HepG2 (cell line): ENCODE results near the gene ARL8B. TPM values are rescaled to one million over a fixed set of nuclear protein-coding genes. Genes with fewer than 3 reads are reported as not detected.

Source experiments
- AKAP8 ChIP-seq: sonication (generic); formaldehyde crosslinking; IDR thresholded peaks from 2 replicates; pipeline ENCODE4 v1.5.1; 2020; ENCODE audit warnings: mild to moderate bottlenecking, missing genetic modification reagents
- ARID5B ChIP-seq: IDR thresholded peaks from 2 replicates; pipeline ENCODE4 v1.4.0; 2020; ENCODE audit warnings: mild to moderate bottlenecking, missing genetic modification reagents
- ARNT2 ChIP-seq: sonication (generic); formaldehyde crosslinking; IDR thresholded peaks from 2 replicates; pipeline ENCODE4 v1.8.0; 2022; ENCODE audit warnings: mild to moderate bottlenecking, low read depth, missing genetic modification reagents, moderate library complexity
- ATF7-NPFF ChIP-seq: sonication (generic); formaldehyde crosslinking; IDR thresholded peaks from 2 replicates; pipeline ENCODE4 v1.8.1; 2023; ENCODE audit warnings: mild to moderate bottlenecking, low read depth, missing genetic modification reagents, moderate library complexity
- CENPT ChIP-seq: sonication (generic); formaldehyde crosslinking; IDR thresholded peaks from 2 replicates; pipeline ENCODE4 v1.8.0; 2022; ENCODE audit warnings: low read depth, mild to moderate bottlenecking, moderate library complexity, missing genetic modification reagents
- CENPX ChIP-seq: sonication (generic); formaldehyde crosslinking; IDR thresholded peaks from 2 replicates; pipeline ENCODE4 v1.9.0; 2021; ENCODE audit warnings: mild to moderate bottlenecking, missing genetic modification reagents, moderate library complexity
- EZH2 ChIP-seq: conservative IDR thresholded peaks from 2 replicates; pipeline ENCODE4 v1.6.1; 2012; ENCODE audit warnings: mild to moderate bottlenecking, low read depth, low read length, moderate library complexity
- FIP1L1 ChIP-seq: fragments of 200-400 bp; formaldehyde crosslinking; IDR thresholded peaks from 2 replicates; pipeline ENCODE4 v1.6.1; 2018; ENCODE audit warnings: low read depth, mild to moderate bottlenecking, low read length, moderate library complexity, borderline replicate concordance; ENCODE audit not compliant: insufficient read depth
- HNRNPLL ChIP-seq: fragments of 200-400 bp; formaldehyde crosslinking; IDR thresholded peaks from 2 replicates; pipeline ENCODE4 v1.6.1; 2017; ENCODE audit warnings: mild to moderate bottlenecking, low read depth, low read length; ENCODE audit not compliant: poor library complexity, severe bottlenecking
- KMT2A ChIP-seq: sonication (generic); formaldehyde crosslinking; IDR thresholded peaks from 2 replicates; pipeline ENCODE4 v1.4.0; 2020; ENCODE audit warnings: missing genetic modification reagents
- MEF2D ChIP-seq: sonication (generic); formaldehyde crosslinking; IDR thresholded peaks from 2 replicates; pipeline ENCODE4 v1.5.1; 2020; ENCODE audit warnings: mild to moderate bottlenecking, missing genetic modification reagents
- NFKBIZ ChIP-seq: IDR thresholded peaks from 2 replicates; pipeline ENCODE4 v1.6.1; 2018; ENCODE audit warnings: missing genetic modification reagents, missing compliant biosample characterization
- PHF8 ChIP-seq: sonication (generic); formaldehyde crosslinking; IDR thresholded peaks from 2 replicates; pipeline ENCODE4 v1.5.0; 2020; ENCODE audit warnings: missing genetic modification reagents
- RELA ChIP-seq: sonication (generic); formaldehyde crosslinking; IDR thresholded peaks from 2 replicates; pipeline ENCODE4 v1.4.0; 2020; ENCODE audit warnings: missing genetic modification reagents
- SIX1 ChIP-seq: sonication (generic); formaldehyde crosslinking; IDR thresholded peaks from 2 replicates; pipeline ENCODE4 v1.4.0; 2020; ENCODE audit warnings: missing genetic modification reagents, borderline replicate concordance
- ZBTB8A ChIP-seq: sonication (generic); formaldehyde crosslinking; IDR thresholded peaks from 2 replicates; pipeline ENCODE4 v1.4.0; 2020; ENCODE audit warnings: mild to moderate bottlenecking, low read depth, missing genetic modification reagents, borderline replicate concordance
- ZNF12 ChIP-seq: sonication (generic); formaldehyde crosslinking; IDR thresholded peaks from 2 replicates; pipeline ENCODE4 v1.5.0; 2020; ENCODE audit warnings: missing genetic modification reagents
- ZNF235 ChIP-seq: sonication (generic); formaldehyde crosslinking; IDR thresholded peaks from 2 replicates; pipeline ENCODE4 v1.8.1; 2023; ENCODE audit warnings: mild to moderate bottlenecking, missing genetic modification reagents, borderline replicate concordance
- ZNF263 ChIP-seq: sonication (generic); formaldehyde crosslinking; IDR thresholded peaks from 2 replicates; pipeline ENCODE4 v1.4.0; 2020; ENCODE audit warnings: missing genetic modification reagents
- ZNF337 ChIP-seq: sonication (generic); formaldehyde crosslinking; IDR thresholded peaks from 2 replicates; pipeline ENCODE4 v1.5.1; 2020; ENCODE audit warnings: missing genetic modification reagents, low read depth, mild to moderate bottlenecking, borderline replicate concordance
- ZNF430 ChIP-seq: sonication (generic); formaldehyde crosslinking; IDR thresholded peaks from 2 replicates; pipeline ENCODE4 v1.9.0; 2021; ENCODE audit warnings: mild to moderate bottlenecking, missing genetic modification reagents
- ZNF546 ChIP-seq: sonication (generic); formaldehyde crosslinking; conservative IDR thresholded peaks from 2 replicates; pipeline ENCODE4 v1.8.1; 2023; ENCODE audit warnings: mild to moderate bottlenecking, missing genetic modification reagents
- ZNF766 ChIP-seq: sonication (generic); formaldehyde crosslinking; IDR thresholded peaks from 2 replicates; pipeline ENCODE4 v1.5.0; 2020; ENCODE audit warnings: missing genetic modification reagents, borderline replicate concordance
- ZSCAN9 ChIP-seq: IDR thresholded peaks from 2 replicates; pipeline ENCODE4 v1.6.1; 2016; ENCODE audit warnings: borderline replicate concordance
- polyA plus RNA-seq, 8 experiments: library from polyadenylated mRNA; depleted of rRNA in 3 of 8; stranded (reverse) in 7 of 8; unstranded in 1 of 8; fragments of >200 nt; fragmentation: Illumina TruSeq in 4 of 8; extraction: Trizol in 4 of 8; gene quantifications; 2 replicates each; pipeline versions ENCODE4 v1.2.1 to v1.2.3, GENCODE V29; 2011 to 2016; ENCODE audit warnings: low read depth in 4 of 8, missing spikeins in 1 of 8, mixed read lengths in 1 of 8; ENCODE audit not compliant: insufficient read depth in 1 of 8
- total RNA-seq, 5 experiments: library from RNA; depleted of rRNA; stranded (reverse); fragments of >200 nt; fragmentation: Illumina TruSeq; extraction: Trizol; gene quantifications; 2 replicates each; pipeline ENCODE4 v1.2.3, GENCODE V29; 2016; ENCODE audit warnings: low read depth in 1 of 5
- TF ChIP-seq, protein P1 (sequence below): IDR thresholded peaks from 2 replicates; pipeline ENCODE4 v1.6.1; 2016; ENCODE audit warnings: missing genetic modification reagents, missing compliant biosample characterization
- TF ChIP-seq, protein P2 (sequence below): sonication (generic); formaldehyde crosslinking; IDR thresholded peaks from 2 replicates; pipeline ENCODE4 v1.4.0; 2020; ENCODE audit warnings: missing genetic modification reagents, borderline replicate concordance

ARL8B gene
- total and polyA plus RNA-seq, 2 of the 13 experiments (the other 11 are each of a cell fraction or from before 2014, with no cell fraction given): 23.5 to 30.4 TPM

DNA sequence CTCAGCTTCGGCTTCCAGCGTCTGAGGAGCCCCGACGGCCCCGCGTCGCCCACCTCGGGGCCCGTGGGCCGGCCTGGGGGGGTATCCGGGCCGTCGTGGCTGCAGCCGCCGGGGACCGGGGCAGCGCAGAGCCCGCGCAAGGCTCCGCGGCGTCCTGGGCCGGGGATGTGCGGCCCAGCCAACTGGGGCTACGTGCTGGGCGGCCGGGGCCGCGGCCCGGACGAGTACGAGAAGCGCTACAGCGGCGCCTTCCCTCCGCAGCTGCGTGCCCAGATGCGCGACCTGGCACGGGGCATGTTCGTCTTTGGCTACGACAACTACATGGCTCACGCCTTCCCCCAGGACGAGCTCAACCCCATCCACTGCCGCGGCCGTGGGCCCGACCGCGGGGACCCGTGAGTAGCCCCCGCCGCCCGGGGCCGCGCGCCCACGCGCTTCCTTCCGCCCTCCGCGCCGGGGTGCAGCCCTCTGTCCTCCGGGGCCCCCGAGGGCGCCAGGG lies 65.9 kb downstream of the ARL8B start (continued):
- TF ChIP-seq ATF7-NPFF (peak; percentile 55; the same call in 1 of the 2 replicates), HNRNPLL (peak; percentile 4), FIP1L1 (no peak), SIX1 (CRISPR knock-in tag) (no peak), EZH2 (no peak), NFKBIZ (CRISPR knock-in tag) (no peak), ZNF12 (CRISPR knock-in tag) (no peak), KMT2A (CRISPR knock-in tag) (0 out of 2 replicates have a peak, but pooled peaks have one; percentile 0), PHF8 (CRISPR knock-in tag) (peak; percentile 37; the same call in 1 of the 2 replicates), ZSCAN9 (CRISPR knock-in tag) (no peak), RELA (no peak), ARNT2 (CRISPR knock-in tag) (peak; percentile 50; the same call in 1 of the 2 replicates), MEF2D (CRISPR knock-in tag) (no peak), ZNF263 (CRISPR knock-in tag) (no peak), ZNF766 (CRISPR knock-in tag) (no peak), AKAP8 (peak; percentile 29; the same call in 1 of the 2 replicates), CENPT (CRISPR knock-in tag) (peak; percentile 55; the same call in 1 of the 2 replicates), ZBTB8A (CRISPR knock-in tag) (no peak), ZNF430 (CRISPR knock-in tag) (no peak), CENPX (no peak), ARID5B (no peak), ZNF337 (no peak), ZNF235 (no peak), ZNF546 (CRISPR knock-in tag) (0 out of 2 replicates have a peak, but pooled peaks have one; percentile 49)
- TF ChIP-seq, protein P1, sequence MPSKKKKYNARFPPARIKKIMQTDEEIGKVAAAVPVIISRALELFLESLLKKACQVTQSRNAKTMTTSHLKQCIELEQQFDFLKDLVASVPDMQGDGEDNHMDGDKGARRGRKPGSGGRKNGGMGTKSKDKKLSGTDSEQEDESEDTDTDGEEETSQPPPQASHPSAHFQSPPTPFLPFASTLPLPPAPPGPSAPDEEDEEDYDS (CRISPR knock-in tag): no peak
- TF ChIP-seq, protein P2, sequence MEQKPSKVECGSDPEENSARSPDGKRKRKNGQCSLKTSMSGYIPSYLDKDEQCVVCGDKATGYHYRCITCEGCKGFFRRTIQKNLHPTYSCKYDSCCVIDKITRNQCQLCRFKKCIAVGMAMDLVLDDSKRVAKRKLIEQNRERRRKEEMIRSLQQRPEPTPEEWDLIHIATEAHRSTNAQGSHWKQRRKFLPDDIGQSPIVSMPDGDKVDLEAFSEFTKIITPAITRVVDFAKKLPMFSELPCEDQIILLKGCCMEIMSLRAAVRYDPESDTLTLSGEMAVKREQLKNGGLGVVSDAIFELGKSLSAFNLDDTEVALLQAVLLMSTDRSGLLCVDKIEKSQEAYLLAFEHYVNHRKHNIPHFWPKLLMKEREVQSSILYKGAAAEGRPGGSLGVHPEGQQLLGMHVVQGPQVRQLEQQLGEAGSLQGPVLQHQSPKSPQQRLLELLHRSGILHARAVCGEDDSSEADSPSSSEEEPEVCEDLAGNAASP (CRISPR knock-in tag): no peak
